GM12874 (cell line): ENCODE results near the gene MYH10.

Experiments
- CTCF ChIP-seq: IDR thresholded peaks from 2 replicates; pipeline ENCODE4 v1.5.1; 2011; ENCODE audit warnings: low read depth, mild to moderate bottlenecking, control low read depth, low read length, moderate library complexity; ENCODE audit not compliant: insufficient read depth

Gene MYH10

GRCh38 chr17:8435245-8436168 lies 195.0 kb downstream of the MYH10 start, which contains the start of gene NDEL1:
Gene NDEL1, plus strand, starts transcription at chr17:8435884. Its CDS starts 8,388 bp downstream, at chr17:8444272.
- TF ChIP-seq CTCF = no peak

- TF ChIP-seq CTCF = no peak
Observed at GRCh38 chr17:8430966-8431365, 199.6 kb downstream of the MYH10 start.

- TF ChIP-seq CTCF = no peak
Observed at GRCh38 chr17:8426802-8427201, 203.7 kb downstream of the MYH10 start.

- no peak for TF ChIP-seq CTCF
Observed at GRCh38 chr17:8426094-8426720, 204.3 kb downstream of the MYH10 start.
